ENCODE measurements around the gene KATNA1. TPM values are rescaled to one million over a fixed set of nuclear protein-coding genes. Genes with fewer than 3 reads are reported as not detected.

KATNA1 gene
- total and polyA plus RNA-seq, 3 donors from 2014 or later, result 46.6 to 81.5 (median 49.4) TPM

GRCh38 chr6:149559389-149559788 is 89.1 kb downstream of the KATNA1 start:
- 79 to 80% methylated on average over 2 of the region's 2 CpGs for WGBS, 2 donors
- Histone ChIP-seq H3K27me3 (no peaks in the 10 kb centered on the region), H3K27ac (no peak overlapping the region), H3K4me1 (no peaks in the 10 kb centered on the region), H3K4me3 (no peak overlapping the region), H3K9me3 (no peaks in the 10 kb centered on the region), H3K36me3 (ENCODE audit: low read depth, missing control alignments) (no peaks in the 10 kb centered on the region)
- DNase-seq, result no peak
- intact Hi-C loops (cut with DNase I; ENCODE audit: low total_unique reads), result no loop called here
- TF ChIP-seq CTCF (IDR thresholded peaks at IDR 0.05) (no peak), POLR2A (IDR thresholded peaks at IDR 0.05) (no peak)

GRCh38 chr6:149558029-149558428 is 90.5 kb downstream of the KATNA1 start:
- Histone ChIP-seq H3K9me3 (no peaks in the 10 kb centered on the region), H3K4me3 (no peak overlapping the region), H3K36me3 (ENCODE audit: low read depth, missing control alignments) (no peaks in the 10 kb centered on the region), H3K27ac (no peak overlapping the region), H3K4me1 (no peaks in the 10 kb centered on the region), H3K27me3 (no peaks in the 10 kb centered on the region)
- TF ChIP-seq POLR2A (IDR thresholded peaks at IDR 0.05), result no peak
- TF ChIP-seq CTCF (IDR thresholded peaks at IDR 0.05), result no peak
- intact Hi-C loops (cut with DNase I; ENCODE audit: low total_unique reads), result no loop called here
- no peak for DNase-seq

- Histone ChIP-seq H3K27ac (no peak overlapping the region), H3K4me1 (no peaks in the 10 kb centered on the region), H3K9me3 (no peaks in the 10 kb centered on the region), H3K27me3 (no peaks in the 10 kb centered on the region), H3K36me3 (ENCODE audit: low read depth, missing control alignments) (no peaks in the 10 kb centered on the region), H3K4me3 (no peak overlapping the region)
- intact Hi-C loops (cut with DNase I; ENCODE audit: low total_unique reads), result no loop called here
- 79% methylated on average over 5 of the region's 5 CpGs; no CpG with 5 or more reads in 1 of the 2 donors for WGBS, 2 donors
- TF ChIP-seq CTCF (IDR thresholded peaks at IDR 0.05) (no peak), POLR2A (IDR thresholded peaks at IDR 0.05) (no peak)
- DNase-seq, result no peak
Observed at GRCh38 chr6:149551920-149552319, 96.6 kb downstream of the KATNA1 start.

- WGBS, 2 donors, result 0 to 1% methylated on average over 36 to 71 of the region's 71 CpGs
- no peaks in the 10 kb centered on the region for H3K9me3 ChIP-seq
Observed at GRCh38 chr6:149545754-149546471, 102.6 kb downstream of the KATNA1 start, which contains the start of gene PPIL4. PPIL4 (minus strand) TSS chr6:149546043; CDS start chr6:149546005, 38 bp downstream.

More at GRCh38 chr6:149545754-149546471, 102.6 kb downstream of the KATNA1 start, which contains the start of gene PPIL4:
- H3K27ac ChIP-seq, result peak within 1 kb of the TSS; percentile 84 to 95
- peak; percentile 95 for DNase-seq
- intact Hi-C loops (cut with DNase I; ENCODE audit: low total_unique reads), result no loop called here
- no peaks in the 10 kb centered on the region for H3K27me3 ChIP-seq
- H3K36me3 ChIP-seq (ENCODE audit: low read depth, missing control alignments), result no peaks in the 10 kb centered on the region
- H3K4me1 ChIP-seq, result peaks cover 19% of the 10 kb centered on the region
- H3K4me3 ChIP-seq, result peak within 1 kb of the TSS; percentile 75 to 97
- no peak for TF ChIP-seq POLR2A (IDR thresholded peaks at IDR 0.05)
- TF ChIP-seq CTCF (IDR thresholded peaks at IDR 0.05), result peak; percentile 94 to 96 (median 96)

Data from testis (tissue), 3 donors.